Activated naive CD8-positive, alpha-beta T cell treated with anti-CD3 and anti-CD28 coated beads, Interleukin-2, amount 50 U/mL, for 16 hours (primary cell): ENCODE results near the gene NCOR2.

Source experiments
- DNase-seq: peaks from one replicate; pipeline ENCODE4 v3.0.0-alpha.2; 2020; ENCODE audit warnings: low read depth, low spot score

NCOR2 gene

DNA sequence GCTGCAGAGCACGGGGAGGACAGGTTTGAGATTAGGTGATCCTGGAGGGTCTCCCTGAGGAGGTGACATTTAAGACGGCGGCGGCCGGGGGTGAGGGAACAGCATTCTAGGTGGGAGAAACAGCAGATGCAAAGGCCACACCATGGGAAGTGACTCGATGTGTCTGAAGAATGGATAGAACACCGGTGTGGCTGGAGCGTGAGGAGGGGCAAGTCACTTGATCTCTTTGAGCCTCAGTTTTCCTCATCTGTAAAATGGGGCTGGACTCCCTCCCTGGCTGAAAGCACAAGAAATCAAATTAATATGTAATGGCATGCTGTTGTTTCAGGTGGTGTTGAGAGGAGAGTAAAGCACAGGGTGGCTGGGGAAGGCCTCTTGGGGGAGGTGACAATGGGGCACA lies 10.0 kb upstream of the NCOR2 start:
- DNase-seq, result no peak

DNA sequence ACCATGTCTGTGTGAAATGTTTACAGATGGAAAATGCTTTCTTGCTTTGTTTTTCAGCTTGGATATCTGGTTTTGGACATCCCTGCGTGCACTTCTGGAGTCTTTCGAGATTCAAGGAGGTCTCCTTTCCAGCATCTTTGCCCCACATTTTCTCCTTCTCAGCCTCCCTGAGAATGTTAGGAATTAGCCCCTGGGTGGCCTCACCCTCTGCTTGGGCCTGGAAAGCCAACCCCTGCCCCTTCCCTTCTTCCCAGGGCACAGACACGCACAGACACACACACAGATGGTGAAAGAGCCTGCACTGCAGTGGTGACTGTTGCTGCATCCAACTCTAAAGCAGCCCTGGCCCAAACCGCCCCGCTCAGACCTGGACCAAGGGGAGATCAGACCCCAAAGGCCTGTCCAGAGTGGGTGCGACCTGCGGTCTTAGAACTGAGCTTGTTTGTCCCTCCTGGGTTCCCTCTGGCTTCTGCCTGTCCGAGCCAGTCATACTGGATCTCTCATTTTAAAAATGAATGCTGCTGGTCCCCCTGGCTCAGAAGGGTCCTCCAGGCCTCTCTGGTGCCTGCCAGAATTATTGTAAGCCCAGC lies 8.7 kb upstream of the NCOR2 start:
- DNase-seq, result no peak

DNA sequence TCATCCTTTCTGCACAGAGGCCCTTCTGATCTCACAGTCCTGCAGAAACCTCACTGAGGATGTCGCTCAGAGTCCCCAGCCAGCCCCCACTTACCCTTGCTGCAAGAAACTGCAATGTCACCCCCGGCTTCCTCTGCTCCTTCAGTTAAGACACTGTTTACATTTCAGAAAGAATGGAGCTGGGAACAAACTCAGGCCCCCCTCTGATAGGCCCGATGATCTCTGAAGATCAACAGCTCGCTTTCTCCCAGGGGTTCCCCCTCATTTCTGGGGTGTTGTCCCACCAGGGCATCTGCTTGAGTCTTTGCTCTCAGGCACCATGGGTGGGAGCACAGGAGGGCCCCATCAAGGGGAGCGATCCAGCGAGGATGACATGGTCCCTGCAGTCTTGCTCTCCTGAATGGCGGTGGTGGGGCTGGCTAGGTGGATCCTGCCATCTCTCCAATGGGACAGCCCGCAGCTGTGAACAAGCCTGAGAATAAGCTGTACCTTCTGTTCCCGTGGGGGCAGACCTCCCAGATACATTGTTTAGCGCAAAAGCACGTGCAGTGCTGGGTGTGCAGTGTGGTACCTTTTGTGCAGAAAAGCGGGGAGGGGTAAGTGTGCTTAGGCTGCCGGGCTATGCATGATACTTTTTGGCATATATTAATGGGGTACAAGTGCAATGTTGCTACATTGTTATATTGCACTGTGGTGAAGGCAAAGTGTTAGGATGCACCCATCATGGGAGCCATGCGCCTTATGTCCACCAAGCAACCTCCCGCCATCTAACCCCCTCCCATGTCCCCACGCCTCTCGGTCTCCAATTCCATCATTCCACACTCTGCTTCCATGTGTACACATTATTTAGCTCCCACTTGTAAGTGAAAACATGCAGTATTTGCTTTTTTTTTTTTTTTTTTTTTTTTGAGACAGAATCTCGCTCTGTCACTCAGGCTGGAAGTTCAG lies 6.7 kb upstream of the NCOR2 start:
- no peak for DNase-seq

DNA sequence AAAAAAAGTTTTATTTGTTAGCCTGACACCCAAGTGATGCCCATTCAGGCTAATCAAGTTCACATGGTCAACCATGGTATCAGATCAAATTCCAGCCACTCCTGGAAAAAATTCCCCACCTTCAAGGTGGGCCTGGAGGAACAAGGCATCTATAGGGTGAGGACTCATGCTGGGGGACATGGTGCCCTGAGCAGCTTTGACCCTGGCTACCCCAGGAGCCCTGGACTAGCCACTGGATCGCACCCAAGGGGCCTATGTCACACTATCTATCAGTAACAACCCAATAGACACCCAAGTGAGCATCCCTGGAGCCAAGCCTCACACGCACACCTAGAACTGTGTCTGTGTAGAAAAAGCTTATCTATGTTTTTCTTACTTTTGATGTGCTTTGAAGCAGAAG lies 4.1 kb upstream of the NCOR2 start:
- DNase-seq, result no peak

DNA sequence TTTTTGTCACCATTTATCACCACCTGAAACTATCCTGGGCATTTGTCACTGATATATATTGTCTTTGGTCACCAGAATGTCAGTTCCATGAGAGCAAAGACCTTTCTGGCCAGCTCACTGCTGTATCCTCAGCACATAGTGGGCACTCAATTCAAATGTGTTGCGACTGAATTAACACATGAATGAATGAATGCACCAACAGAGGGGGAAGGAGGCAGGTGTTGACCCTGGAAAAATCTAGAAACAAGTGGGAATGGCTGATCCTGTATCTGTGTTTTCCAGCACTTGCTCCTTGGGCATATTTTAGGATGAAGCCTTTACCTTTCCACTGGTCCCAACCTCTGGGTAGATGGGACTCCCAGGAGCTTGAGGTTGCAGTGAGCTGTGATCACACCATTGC lies 3.4 kb upstream of the NCOR2 start:
- DNase-seq, result no peak

DNA sequence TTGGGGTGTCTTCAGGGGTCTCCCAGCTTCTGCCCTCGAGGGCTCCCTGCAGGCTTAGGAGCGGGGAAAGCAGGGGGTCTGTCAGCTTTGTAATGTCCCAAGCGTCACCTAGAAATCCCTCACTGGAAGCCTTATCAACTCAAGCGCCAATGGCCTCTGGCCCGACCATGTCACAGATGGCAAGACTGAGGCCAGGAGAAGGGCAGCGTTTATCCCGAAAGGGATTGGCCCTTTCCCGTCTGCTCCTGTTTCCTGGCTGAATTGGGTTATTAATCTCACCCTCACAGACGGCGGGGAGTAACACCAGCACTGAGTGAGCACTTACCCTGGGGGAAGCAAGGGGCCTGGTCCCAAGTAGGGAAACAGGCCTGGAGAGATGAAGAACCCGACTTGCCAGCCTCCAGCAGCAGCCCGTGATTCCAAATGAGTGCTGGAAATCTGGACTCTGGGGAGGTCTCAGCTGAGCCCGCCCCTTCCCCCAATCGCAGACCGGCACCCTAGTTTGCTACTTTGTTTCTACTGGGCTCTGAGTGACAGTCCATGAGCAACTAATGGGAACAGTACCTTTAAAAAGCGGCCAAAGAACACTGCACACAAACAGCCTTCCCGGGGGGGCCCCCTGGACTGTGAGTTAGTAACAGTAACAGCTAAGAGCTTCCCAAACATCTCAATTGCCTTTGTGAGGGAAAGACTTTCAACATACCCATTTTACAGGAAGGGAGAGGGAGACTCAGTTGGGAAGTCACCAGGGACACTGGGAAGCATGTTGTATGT lies 2.1 kb upstream of the NCOR2 start:
- no peak for DNase-seq

DNA sequence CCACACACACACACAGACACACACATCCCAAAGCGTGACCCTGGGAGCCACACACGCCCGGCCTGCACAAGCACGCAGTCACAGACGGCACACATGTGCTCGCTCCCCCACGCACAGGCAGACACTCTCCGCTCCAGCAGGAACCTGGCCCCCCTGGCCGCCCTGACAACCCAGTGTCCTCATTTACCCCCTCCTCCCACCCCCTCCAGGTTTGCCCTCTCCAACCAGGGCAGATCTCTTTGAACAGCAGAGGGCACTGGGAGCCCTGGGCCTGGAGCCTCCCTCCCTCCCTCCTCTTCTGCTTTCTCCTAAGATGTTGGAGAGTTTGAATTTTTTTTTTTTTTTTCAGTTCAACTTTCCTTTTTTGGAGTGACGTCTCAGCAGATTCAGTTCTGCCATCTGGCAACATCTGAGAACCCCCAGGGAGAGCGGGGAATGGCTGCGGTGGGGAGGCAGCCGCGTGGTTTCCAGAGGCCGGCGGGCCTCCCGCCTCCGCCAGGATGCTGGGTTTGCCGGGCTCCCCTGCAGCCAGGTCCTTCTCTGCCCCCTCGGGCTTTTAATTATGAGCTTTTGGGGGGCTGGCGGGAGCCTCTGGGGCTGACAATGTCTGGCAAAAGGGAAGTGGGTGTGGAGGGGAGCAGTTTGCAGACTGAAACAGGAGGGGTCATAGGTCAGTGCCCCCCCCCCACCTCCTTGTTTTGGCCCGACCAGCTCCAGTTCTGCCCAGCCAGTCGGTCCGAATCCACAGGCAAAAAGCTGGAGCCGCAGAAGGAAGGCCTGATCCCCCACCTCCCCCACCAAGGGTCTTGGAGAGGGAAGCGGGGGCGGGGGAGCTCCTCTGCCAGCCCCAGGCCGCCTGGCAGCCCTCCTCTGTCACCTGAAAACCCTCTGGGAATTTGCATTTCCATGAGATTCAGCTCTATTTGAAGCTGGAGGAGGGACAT lies 1.3 kb upstream of the NCOR2 start:
- DNase-seq, result no peak

DNA sequence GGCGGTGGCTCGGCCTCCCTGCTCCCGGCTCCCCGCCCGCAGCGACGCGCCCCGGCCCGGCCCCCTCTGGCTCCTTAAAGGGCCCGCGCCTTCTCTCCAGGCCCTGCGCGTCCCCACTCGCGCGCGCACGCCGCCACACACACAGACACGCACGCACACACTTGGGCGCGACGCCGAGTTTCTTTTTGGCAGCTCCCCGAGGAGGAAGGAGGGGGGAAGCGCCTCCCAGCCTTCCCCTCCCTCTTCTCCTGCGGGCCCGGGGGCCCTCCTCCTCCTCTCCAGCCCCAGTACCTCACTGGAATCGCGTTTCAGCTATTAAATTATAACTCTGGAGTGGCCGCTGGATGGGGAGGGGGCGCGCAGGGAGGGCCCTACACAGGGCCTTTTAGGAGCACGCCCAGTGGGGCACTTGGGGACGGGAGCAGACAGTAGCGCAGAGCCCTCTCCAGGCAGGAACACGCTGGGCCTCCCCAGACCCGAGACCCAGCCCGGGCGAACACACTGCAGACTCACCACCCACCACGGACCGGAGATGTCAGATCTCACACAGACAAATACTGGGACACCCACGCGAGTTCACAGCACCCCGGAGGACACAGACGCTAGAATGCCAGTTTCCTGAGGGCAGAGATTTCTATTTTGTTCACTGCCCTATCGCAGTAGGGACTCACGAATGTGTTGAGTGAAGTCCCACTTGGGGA lies 411 bp upstream of the NCOR2 start:
- peak; percentile 49 for DNase-seq

DNA sequence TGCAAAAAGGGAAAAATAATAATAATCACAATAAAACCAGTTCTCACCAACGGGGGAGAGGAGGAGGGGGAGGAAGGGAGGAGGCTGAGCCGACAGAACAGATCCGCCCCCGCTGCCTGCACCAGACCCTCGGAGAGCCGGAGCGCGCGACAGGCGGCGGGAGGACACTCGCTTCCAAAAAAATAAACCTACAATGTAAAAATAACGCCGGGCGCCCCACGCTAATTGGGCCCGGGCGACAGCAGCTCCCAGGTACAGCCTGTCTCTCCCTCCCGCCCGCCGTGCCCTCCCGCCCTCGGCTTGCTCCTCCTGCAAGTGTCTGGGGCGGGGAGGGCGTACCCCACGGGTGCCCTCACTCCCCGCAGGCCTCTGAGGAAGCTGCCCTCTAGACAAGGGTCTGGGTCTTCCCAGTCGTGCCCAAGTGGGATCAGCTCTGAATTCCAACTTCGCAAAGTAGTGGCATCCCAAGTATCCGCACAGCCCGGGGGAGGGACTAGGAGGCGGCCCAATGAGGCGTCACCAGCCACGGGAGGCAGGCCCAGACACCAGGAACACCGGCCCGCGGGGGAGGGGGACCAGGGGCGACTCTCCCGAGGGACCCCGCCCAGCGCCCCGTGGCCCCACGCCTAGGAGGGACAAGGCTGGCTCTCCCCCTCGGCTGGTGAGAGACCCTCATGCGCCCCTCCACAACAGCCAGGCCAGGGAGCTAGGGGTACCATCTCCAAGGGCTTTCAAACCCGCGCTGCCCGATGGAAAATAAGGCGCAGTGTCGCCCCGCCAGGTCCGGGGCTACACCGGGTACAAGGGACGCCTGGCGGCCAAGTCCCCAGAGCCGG lies 1.0 kb downstream of the NCOR2 start:
- peak; percentile 20 for DNase-seq

DNA sequence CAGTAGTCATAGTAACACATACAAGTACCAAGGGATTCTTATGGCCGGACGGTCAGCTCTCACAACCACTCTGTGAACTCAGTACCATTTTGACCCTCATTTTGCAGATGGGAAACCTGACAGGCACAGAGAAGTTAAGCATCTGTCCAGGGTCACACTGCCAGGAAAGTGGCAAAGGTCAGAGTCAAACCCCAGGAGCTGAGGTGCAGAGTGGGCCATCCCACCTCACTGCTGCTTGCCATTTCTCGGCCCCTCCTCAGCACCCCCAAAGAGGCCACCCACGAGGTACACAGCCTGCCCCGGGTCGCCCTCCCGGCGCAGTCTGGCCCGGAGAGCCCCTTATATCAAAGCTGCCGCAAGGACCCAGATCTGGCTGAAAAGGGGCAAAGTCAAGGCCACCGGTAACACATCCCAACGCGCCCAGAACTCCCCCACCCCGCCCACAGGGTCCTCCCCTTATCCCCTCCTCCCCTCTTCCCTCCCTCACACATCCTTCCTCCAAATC lies 1.7 kb downstream of the NCOR2 start:
- no peak for DNase-seq

DNA sequence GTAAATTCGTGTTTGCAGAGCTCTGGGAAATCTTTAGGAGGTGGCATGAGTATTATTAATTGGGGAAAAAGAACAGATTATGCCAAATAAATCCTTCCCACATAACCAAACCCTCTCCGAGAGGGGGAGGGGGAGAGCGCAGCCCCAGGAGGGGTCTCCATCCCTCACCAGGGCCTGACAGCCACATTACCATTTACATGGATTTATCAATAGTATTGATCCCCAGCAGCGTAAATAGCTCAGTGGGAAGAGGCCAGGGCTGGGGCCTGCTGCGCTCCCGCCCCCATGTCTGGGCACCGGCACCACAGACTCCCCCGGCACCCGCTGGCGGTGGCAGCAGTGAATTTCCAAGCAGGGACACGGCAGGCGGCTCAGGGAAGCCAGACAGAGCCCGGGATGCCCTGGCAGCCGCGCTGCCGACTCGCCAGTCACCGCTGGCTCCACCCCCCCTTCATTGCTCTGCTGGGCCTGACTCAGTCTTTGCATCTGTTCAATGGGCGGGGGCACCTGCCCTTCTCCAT lies 2.4 kb downstream of the NCOR2 start:
- no peak for DNase-seq

DNA sequence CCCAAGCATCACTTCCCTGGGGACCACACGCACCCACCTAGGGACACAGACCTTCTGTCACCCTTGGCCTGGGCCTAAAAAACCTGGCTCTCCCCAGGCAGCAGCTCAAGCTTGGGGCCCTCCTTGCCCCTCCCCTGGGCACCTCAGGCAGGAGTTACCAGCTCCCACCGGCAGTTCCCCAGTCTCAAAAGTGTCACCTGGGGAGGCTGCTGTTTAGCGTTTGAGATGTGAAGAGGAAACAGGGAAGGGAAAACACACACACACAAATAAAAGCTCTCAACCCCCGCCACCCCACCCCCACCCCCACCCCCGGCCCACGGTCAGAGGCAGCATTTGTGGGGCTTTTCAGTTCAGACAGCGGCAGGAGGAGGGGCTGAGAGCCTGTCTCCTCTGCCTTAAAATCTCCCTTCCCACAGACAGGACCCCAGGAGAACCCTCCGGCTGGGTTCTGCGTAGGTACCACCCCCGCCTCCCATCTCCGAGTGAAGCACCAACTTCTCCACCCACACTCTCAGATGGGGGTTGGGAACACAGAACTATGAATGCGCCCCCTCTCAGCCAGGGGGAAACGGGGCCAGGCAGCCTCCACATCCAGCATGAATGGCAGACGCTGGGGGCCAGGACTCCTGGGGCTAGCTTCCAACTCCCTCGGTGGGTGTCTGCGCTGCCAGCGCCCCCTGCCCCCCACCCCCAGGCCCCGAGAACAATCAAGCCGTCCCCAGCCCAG lies 3.0 kb downstream of the NCOR2 start:
- DNase-seq, result no peak

DNA sequence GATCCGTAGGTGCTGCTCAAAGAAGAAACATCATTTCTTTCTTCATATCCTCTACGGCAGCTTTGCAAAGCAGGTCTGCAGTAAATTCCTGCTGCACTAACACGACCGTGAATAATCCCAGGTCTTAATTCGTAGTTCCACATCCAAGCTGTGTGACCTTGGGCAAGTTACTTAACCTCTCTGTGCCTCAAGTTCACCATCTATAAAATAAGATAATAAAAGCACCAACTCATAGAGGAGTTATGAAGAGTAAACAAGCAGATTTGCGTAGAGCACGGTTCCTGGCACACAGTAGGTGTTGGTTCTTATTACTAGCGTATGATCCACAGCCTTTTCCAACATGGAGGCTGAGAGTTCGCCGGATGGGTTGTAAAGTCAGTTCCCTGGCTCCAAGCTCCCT lies 3.6 kb downstream of the NCOR2 start:
- no peak for DNase-seq

DNA sequence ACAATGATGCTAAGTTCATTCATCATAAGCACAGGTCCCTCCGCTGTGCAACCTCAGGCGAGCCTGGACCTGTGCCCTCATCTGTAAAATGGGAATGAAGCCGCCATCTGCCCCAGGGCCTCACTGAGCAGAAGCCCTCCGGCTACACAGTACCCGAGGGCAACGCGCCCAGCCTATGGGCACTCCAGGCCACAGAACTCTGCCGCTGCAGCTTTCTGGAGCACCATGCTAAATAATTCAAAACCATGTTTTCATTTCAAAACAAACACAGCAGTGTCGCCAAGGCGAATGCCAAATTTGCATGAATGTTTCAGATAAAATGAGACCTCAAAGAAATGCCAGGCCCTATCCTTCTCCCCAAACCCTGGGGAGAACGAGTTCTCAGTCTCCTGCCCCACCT lies 4.0 kb downstream of the NCOR2 start:
- no peak for DNase-seq

DNA sequence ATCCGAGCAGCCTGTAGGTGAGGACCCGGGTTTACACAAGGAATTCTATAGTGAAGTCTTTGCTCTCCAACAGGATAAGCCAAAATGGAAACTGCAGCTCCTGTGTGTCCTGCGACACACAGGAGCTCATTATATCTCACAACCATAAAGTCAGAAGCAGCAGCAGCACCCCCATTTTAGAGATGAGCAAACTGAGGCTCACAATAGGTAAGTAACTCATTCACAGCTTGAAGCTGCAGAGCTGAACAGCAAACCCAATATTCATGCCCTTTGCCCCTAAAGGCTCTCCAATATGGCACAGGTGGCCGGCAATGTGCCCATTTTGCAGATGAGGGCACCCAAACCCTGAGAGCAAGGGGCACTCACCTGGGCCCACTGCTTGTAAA lies 4.6 kb downstream of the NCOR2 start:
- DNase-seq, result no peak

DNA sequence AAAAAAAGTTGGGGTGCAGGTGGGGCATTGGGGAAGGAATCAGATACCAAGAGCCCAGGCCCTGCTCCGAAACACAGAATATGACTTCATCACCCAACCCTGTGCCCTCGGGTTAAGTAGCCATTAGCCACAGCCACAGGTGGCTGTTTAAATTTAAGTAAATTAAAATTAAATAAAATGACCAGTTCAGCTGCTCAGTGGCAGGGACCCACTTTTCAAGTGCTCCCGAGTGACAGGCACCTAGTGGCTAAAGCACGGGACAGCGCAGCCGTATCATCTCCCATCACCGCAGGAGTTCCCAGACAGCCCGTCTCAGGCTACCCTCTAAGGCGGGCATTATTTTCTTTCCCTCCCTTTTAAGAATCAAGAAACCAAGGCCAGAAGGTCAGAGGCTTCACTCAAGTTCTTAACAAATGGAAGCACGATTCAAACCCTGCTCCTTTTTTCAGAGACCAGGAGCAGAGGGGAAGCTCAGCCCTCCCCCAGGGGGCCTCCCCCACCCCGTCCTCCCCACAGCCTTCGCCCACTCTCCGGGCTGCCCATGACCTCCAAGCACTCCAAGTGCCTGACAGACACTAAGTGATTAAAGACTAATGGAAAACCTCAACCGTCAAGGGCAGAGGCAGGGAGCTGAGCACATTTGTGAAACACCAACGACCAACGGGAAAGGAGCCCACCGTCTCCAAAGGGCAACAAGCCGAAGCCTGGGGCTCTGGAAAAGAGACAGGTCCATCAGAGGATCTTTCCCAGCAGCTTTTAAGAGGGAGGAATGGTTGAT lies 5.2 kb downstream of the NCOR2 start:
- no peak for DNase-seq

DNA sequence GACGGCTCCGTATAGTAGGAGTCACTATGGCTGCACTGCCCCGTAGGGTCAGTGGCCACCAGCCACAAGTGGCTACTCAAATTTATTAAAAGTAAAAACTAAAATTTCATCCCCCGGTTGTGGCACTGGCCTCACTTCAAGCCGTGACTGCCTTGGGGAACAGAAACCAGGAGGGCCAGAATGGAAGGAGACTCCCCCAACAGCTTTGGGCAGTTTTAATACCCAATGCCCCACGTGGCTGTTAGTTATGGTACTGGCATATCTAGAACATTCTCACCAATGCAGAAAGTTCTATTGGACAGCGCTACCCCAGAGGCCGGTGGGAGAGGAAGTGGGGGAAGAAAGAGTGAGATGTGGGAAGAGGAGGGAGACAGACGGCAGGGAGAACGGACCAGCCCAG lies 6.2 kb downstream of the NCOR2 start:
- no peak for DNase-seq
